ENCODE results near the gene SCUBE1.

The SCUBE1 gene

DNA sequence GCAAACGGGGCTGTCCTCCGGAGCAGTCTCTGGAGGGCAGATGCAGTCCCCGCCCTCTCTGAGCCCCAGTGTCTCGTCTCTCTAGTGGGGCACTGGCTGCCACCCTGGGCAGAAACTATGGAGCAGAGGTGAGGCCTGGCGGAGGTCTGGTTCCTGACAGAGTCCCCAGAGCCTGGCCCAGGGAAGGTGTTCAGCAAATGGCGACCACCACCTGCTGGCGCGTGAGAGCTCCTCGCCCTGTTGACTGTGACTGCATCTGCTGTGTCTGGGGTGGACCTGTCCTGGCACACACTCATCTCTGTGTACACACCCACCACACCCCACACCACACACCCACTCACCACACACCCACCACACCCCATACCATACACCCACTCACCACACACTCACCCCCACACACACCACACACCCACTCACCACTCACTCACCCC lies 137.9 kb downstream of the SCUBE1 start:
- H3K4me3 ChIP-seq (ENCODE audit: low read depth, low read length), result no peak overlapping the region
- in situ Hi-C loops (cut with HindIII; ENCODE audit: low sequenced_read_pairs), result no loop called here
- DNase-seq (ENCODE audit: low read depth, low spot score), result no peak
- TF ChIP-seq, protein P1, sequence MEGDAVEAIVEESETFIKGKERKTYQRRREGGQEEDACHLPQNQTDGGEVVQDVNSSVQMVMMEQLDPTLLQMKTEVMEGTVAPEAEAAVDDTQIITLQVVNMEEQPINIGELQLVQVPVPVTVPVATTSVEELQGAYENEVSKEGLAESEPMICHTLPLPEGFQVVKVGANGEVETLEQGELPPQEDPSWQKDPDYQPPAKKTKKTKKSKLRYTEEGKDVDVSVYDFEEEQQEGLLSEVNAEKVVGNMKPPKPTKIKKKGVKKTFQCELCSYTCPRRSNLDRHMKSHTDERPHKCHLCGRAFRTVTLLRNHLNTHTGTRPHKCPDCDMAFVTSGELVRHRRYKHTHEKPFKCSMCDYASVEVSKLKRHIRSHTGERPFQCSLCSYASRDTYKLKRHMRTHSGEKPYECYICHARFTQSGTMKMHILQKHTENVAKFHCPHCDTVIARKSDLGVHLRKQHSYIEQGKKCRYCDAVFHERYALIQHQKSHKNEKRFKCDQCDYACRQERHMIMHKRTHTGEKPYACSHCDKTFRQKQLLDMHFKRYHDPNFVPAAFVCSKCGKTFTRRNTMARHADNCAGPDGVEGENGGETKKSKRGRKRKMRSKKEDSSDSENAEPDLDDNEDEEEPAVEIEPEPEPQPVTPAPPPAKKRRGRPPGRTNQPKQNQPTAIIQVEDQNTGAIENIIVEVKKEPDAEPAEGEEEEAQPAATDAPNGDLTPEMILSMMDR (IDR thresholded peaks at IDR 0.05; ENCODE audit: low read depth, low read length), result no peak

DNA sequence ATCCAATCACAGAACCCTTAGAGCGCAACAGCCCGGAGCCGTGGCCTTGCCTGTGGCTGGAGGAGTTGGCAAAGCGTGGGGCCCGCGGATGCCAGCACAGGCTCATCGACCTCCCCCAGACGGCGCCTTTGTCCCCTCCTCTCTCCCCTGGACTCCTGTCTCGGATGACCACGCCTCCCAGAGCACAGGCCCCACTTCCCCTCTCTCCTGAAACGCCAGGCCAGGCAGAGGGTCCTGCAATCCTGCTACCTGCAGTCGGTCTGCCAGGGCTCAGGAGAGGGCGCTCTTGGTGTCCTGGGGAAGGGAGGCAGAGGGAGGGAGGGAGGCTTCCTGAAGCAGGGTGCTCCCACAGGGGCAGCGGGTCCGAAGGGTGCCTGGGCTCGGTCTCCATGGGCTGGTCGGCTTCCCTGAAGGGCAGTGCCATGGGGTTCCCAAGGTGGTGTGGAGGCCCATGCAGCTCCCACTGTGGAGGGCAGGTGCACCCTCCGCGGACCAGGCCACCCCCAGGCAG lies 139.6 kb downstream of the SCUBE1 start:
- in situ Hi-C loops (cut with HindIII; ENCODE audit: low sequenced_read_pairs), result no loop called here
- no peak overlapping the region for H3K4me3 ChIP-seq (ENCODE audit: low read depth, low read length)
- TF ChIP-seq, protein P1 (IDR thresholded peaks at IDR 0.05; ENCODE audit: low read depth, low read length), result no peak
- DNase-seq (ENCODE audit: low read depth, low spot score), result no peak

DNA sequence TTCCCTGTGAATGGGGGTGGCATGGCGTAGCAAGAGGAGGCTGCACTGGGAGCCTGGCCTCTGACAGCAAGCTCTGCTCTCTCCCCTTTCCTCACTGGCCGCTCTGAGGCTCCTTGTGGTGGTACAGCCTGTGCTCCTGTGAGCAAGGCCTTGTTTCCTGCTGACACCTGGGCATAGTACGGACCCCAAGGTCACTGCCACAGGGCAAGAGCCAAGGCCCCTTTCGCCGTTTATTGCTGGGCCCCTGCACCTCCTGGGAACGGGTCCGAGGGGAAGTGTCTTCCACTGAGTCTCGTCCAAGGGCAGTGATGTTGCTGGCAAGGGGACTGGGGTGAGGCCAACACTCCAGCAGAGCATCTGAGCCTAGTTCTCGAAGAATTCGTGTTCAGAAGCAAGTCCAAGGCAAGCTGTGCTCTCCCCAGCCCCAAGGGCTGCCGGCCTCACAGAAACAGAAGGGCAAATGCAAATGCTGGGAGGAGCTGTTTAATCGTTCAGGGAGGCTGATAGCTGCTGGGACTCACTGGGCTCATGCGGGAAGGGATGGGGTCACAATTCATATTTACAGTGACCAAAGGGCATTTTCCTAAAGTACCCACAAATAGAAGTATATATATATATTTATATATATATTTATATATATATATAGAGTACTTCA lies 140.3 kb downstream of the SCUBE1 start:
- TF ChIP-seq, protein P1 (IDR thresholded peaks at IDR 0.05; ENCODE audit: low read depth, low read length), result no peak
- DNase-seq (ENCODE audit: low read depth, low spot score), result no peak
- in situ Hi-C loops (cut with HindIII; ENCODE audit: low sequenced_read_pairs), result no loop called here
- H3K4me3 ChIP-seq (ENCODE audit: low read depth, low read length), result no peak overlapping the region

DNA sequence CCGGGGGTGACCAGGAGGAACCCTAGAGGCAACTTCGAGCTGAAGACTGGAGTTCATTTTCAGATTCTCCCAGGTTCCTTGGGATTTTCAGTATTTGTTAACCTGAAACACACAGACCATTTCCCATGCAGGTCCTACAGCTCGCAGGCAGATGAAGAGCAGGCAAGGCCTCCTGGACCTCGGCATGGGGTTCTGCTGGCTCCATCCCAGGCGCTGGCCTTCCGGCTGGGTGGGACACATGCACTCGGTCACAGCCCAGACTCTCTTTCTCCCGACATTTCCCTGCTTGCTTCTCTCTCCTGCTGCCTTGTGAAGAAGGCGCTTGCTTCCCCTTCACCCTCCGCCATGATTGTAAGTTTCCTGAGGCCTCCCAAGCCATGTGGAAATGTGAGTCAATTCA lies 140.8 kb downstream of the SCUBE1 start:
- TF ChIP-seq, protein P1 (IDR thresholded peaks at IDR 0.05; ENCODE audit: low read depth, low read length), result no peak
- DNase-seq (ENCODE audit: low read depth, low spot score), result no peak
- H3K4me3 ChIP-seq (ENCODE audit: low read depth, low read length), result no peak overlapping the region
- in situ Hi-C loops (cut with HindIII; ENCODE audit: low sequenced_read_pairs), result no loop called here

DNA sequence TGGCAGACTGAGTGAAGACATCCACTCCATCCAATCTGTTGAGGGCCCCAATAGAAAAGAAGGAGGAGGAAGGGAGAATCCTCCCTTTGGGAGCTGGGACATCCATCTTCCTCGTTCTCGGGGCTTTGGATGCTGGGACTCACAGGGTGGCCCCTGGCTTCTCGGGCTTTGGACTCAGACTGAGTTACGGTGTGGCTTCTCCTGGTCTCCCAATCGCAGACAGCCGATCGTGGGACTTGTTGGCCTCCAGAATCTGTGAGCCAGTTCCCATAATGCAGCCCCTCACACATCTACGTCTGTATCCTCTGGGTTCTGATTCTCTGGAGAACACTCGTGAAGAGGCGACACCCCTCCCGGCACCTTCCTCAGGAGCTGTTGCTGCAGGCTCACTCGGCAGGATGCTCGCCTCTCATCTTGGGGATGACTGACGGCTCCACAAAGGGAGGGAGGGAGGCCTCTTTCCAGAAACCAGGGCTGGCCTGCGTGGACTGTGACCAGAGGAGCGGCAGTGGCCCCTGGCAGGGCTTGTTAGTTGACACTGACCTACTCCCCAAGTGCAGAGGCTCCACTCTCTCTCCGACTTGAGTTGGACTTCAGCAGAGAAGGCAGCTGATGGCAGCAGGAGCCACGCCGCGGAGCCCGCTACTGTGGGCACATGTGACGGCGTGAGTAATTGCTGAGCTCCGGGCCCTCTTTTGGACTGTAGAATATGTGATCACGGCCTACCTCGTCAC lies 141.5 kb downstream of the SCUBE1 start:
- H3K4me3 ChIP-seq (ENCODE audit: low read depth, low read length), result no peak overlapping the region
- TF ChIP-seq, protein P1 (IDR thresholded peaks at IDR 0.05; ENCODE audit: low read depth, low read length), result no peak
- no peak for DNase-seq (ENCODE audit: low read depth, low spot score)
- in situ Hi-C loops (cut with HindIII; ENCODE audit: low sequenced_read_pairs), result no loop called here

DNA sequence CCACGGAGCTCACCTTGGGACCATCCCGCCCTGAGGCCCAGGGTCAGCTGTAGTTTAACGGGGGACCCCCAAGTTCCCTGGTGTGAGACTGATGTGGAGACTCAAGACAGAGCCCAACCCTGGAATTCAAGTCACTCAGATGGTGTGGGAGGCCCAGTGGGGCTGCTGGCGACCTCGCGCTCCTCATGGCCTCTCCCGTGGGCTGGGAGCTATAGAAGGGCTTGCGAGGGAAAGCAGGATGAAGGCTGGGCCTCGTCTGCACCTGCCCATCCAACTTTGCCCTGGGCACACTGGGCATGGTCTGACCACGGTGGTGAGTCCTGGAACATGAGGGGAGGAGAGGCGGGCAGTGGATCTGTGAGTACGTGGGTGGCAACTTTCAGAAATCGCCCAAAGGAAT lies 142.6 kb downstream of the SCUBE1 start:
- H3K4me3 ChIP-seq (ENCODE audit: low read depth, low read length), result no peak overlapping the region
- TF ChIP-seq, protein P1 (IDR thresholded peaks at IDR 0.05; ENCODE audit: low read depth, low read length), result no peak
- DNase-seq (ENCODE audit: low read depth, low spot score), result no peak
- in situ Hi-C loops (cut with HindIII; ENCODE audit: low sequenced_read_pairs), result no loop called here
